PC-3 (cell line): ENCODE measurements around the gene PLXNC1. TPM values are rescaled to one million over a fixed set of nuclear protein-coding genes. Genes with fewer than 3 reads are reported as not detected.

ENCODE experiments used
- ATAC-seq: fragments of 200-7000 bp; cut with Tn5 transposase; 2 replicates; pipeline ENCODE4 v1.9.1; 2020; ENCODE audit warnings: mild to moderate bottlenecking, moderate library complexity
- BruUV-seq: library from RNA; stranded (reverse); fragments of 400-500 nt; replicated peaks from 2 replicates; lab custom pipeline; 2021; lab: Mats Ljungman, UMichigan
- CTCF ChIA-PET: fragments of 300-600 bp; sonication (Branson Sonifier 250); formaldehyde crosslinking; loops from one replicate; lab custom pipeline; 2022; ENCODE audit warnings: antibody characterized with exemption; lab: Charles Lee
- POLR2A ChIA-PET: fragments of 300-600 bp; sonication (Branson Sonifier 250); formaldehyde crosslinking; loops from one replicate; lab custom pipeline; 2022; ENCODE audit warnings: antibody characterized with exemption; ENCODE audit not compliant: unreplicated experiment; lab: Charles Lee
- DNase-seq: peaks from one replicate; pipeline ENCODE4 v3.0.0-alpha.2; 2015
- H2AFZ ChIP-seq: fragments of 300-600 bp; sonication (generic); 2 replicates; pipeline ENCODE4 v1.6.0; 2016; ENCODE audit warnings: antibody characterized with exemption, low read length
- H3F3A ChIP-seq: fragments of 300-600 bp; sonication (generic); one replicate; pipeline ENCODE4 v1.6.0; 2017; ENCODE audit warnings: antibody characterized with exemption, low read length, control low read depth, mild to moderate bottlenecking; ENCODE audit not compliant: unreplicated experiment
- H3K27ac ChIP-seq: fragments of 300-600 bp; sonication (generic); 2 replicates; pipeline ENCODE4 v1.5.1; 2016; ENCODE audit warnings: mild to moderate bottlenecking, low read length
- H3K27me3 ChIP-seq: fragments of 300-600 bp; sonication (generic); 2 replicates; pipeline ENCODE4 v1.6.1; 2016; ENCODE audit warnings: low read length, mixed read lengths
- H3K36me3 ChIP-seq: fragments of 300-600 bp; sonication (generic); 2 replicates; pipeline ENCODE4 v1.6.1; 2016; ENCODE audit warnings: low read depth, mixed run types, low read length, mixed read lengths
- H3K4me1 ChIP-seq: fragments of 300-600 bp; sonication (generic); 2 replicates; pipeline ENCODE4 v1.5.1; 2016; ENCODE audit warnings: low read length; ENCODE audit not compliant: insufficient read depth
- H3K4me2 ChIP-seq: fragments of 300-600 bp; sonication (generic); 2 replicates; pipeline ENCODE4 v1.6.0; 2016; ENCODE audit warnings: low read length
- H3K4me3 ChIP-seq: fragments of 300-600 bp; sonication (generic); 2 replicates; pipeline ENCODE4 v1.5.1; 2016; ENCODE audit warnings: mild to moderate bottlenecking, low read length, mixed read lengths
- H3K79me2 ChIP-seq: fragments of 300-600 bp; sonication (generic); 2 replicates; pipeline ENCODE4 v1.6.1; 2017; ENCODE audit warnings: low read length, mixed read lengths
- H3K9ac ChIP-seq: fragments of 300-600 bp; sonication (generic); 2 replicates; pipeline ENCODE4 v1.6.0; 2016; ENCODE audit warnings: mild to moderate bottlenecking, low read length
- H3K9me2 ChIP-seq: fragments of 300-600 bp; sonication (generic); replicated peaks from 2 replicates; pipeline ENCODE4 v1.6.1; 2016; ENCODE audit warnings: mixed run types, low read length, mixed read lengths
- H3K9me3 ChIP-seq: fragments of 300-600 bp; sonication (generic); 2 replicates; pipeline ENCODE4 v1.6.1; 2016; ENCODE audit warnings: low read length, mixed read lengths
- H4K20me1 ChIP-seq: fragments of 300-600 bp; sonication (generic); 2 replicates; pipeline ENCODE4 v1.6.1; 2016; ENCODE audit warnings: low read length, mixed read lengths
- EZH2 ChIP-seq: fragments of 300-600 bp; sonication (generic); IDR thresholded peaks from one replicate; pipeline ENCODE4 v1.6.1; 2017; ENCODE audit warnings: antibody characterized with exemption, mild to moderate bottlenecking, low read length; ENCODE audit not compliant: unreplicated experiment
- EZH2phosphoT487 ChIP-seq: fragments of 300-600 bp; sonication (generic); IDR thresholded peaks from 2 replicates; pipeline ENCODE4 v1.6.1; 2018; ENCODE audit warnings: mild to moderate bottlenecking, antibody characterized with exemption, low read length, borderline replicate concordance
- intact Hi-C: fragments of 100-400 bp; cut with micrococcal nuclease; formaldehyde crosslinking; loops from 2 replicates; pipeline ENCODE4 v1.9.0; 2023
- total RNA-seq: library from RNA; depleted of rRNA; stranded (reverse); fragments of >200 nt; gene quantifications from 2 replicates; pipeline ENCODE4 v1.2.3, GENCODE V29; 2014
- TF ChIP-seq, protein P1 (sequence below): fragments of 300-600 bp; sonication (generic); conservative IDR thresholded peaks from 2 replicates; pipeline ENCODE4 v1.5.1; 2017; ENCODE audit warnings: antibody characterized with exemption, low read depth, mild to moderate bottlenecking, low read length

Gene PLXNC1
- total RNA-seq, 1 experiment from 2014 or later = 0.15 TPM

DNA sequence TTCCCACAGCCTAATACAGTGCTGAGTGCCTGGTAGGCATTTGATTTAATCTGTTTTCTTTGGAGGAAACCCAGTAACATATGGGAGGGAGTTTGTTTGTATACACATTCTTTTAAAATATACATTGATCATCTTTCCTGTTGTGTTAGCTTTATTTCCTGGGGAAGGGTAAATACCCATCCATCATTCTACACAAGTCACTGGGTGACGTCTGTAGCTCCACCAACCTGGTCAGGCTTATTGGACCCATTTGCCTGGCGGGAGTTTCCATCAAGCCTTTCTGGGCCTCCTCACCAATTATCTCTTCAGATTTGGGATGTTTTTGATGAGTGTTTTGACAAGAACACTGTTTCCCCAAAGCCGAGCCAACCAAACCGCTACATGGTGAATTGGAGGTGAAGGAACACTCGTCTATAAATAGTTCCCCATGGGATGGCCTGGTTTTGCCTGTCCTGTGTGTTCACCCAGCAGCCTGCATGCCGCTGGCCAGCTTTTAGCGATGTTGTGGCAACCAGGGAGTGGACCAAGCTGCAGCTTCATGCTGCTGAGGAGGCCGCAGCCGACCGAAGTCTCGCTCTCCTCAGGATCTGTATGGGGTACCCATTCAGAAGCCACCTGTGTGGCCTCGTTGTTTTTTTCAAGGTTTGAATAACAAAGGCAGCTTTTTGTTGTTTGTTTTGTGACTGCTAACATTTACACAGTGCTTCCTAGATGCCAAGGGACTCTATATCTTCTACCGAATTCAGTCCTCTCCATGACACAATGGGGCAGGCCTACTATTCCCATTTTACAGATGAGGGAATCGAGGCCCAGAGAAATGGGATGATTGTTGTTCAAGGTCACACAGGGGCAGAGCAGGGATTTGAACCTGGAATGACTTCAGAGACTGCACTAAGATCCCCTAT lies 22.6 kb downstream of the PLXNC1 start:
- ChIA-PET CTCF (no interaction called here), POLR2A (no interaction called here)
- peaks cover 21% of the 10 kb centered on the region for H3K4me1 ChIP-seq
- H3K36me3 ChIP-seq = no peaks in the 10 kb centered on the region
- H3K9ac ChIP-seq = no peak overlapping the region
- no peak overlapping the region for H3K27ac ChIP-seq
- DNase-seq (no peak), ATAC-seq (no peak)
- H3K9me2 ChIP-seq = no peaks in the 10 kb centered on the region
- no peak overlapping the region for H2AFZ ChIP-seq
- intact Hi-C loops = no loop called here
- BruUV-seq = no TSS peak
- H3K4me2 ChIP-seq = no peak overlapping the region
- no peaks in the 10 kb centered on the region for H4K20me1 ChIP-seq
- no peak overlapping the region for H3K4me3 ChIP-seq
- H3F3A ChIP-seq = no peaks in the 10 kb centered on the region
- H3K9me3 ChIP-seq = no peaks in the 10 kb centered on the region
- no peaks in the 10 kb centered on the region for H3K79me2 ChIP-seq
- TF ChIP-seq, protein P1, sequence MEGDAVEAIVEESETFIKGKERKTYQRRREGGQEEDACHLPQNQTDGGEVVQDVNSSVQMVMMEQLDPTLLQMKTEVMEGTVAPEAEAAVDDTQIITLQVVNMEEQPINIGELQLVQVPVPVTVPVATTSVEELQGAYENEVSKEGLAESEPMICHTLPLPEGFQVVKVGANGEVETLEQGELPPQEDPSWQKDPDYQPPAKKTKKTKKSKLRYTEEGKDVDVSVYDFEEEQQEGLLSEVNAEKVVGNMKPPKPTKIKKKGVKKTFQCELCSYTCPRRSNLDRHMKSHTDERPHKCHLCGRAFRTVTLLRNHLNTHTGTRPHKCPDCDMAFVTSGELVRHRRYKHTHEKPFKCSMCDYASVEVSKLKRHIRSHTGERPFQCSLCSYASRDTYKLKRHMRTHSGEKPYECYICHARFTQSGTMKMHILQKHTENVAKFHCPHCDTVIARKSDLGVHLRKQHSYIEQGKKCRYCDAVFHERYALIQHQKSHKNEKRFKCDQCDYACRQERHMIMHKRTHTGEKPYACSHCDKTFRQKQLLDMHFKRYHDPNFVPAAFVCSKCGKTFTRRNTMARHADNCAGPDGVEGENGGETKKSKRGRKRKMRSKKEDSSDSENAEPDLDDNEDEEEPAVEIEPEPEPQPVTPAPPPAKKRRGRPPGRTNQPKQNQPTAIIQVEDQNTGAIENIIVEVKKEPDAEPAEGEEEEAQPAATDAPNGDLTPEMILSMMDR = no peak
- TF ChIP-seq EZH2 = no peak
- H3K27me3 ChIP-seq = peaks cover 37% of the 10 kb centered on the region

DNA sequence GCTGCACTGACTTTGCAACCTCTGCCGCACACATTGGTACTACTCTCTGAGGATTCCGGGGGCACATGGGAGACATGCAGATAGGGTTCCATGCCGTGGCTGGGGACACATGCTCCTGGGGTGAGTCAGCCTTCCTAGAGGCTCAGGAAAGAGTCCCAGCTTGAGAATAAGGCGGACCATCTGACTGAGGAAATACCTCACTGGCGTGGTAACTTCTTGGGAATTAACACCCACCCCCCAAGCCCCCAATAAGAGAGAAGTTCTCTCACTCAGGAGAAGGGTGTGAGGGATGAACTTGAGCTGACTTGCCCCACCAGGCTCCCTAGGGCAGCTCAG lies 23.2 kb downstream of the PLXNC1 start:
- DNase-seq (no peak), ATAC-seq (no peak)
- H3K4me2 ChIP-seq = no peak overlapping the region
- CTCF ChIA-PET = no interaction called here
- H3K9ac ChIP-seq = no peak overlapping the region
- intact Hi-C loops = no loop called here
- no peaks in the 10 kb centered on the region for H3F3A ChIP-seq
- H3K4me1 ChIP-seq = peaks cover 25% of the 10 kb centered on the region
- no peaks in the 10 kb centered on the region for H3K79me2 ChIP-seq
- H3K4me3 ChIP-seq = no peak overlapping the region
- POLR2A ChIA-PET = no interaction called here
- peaks cover 33% of the 10 kb centered on the region for H3K27me3 ChIP-seq
- H4K20me1 ChIP-seq = no peaks in the 10 kb centered on the region
- H3K36me3 ChIP-seq = no peaks in the 10 kb centered on the region
- no peak overlapping the region for H2AFZ ChIP-seq
- H3K9me3 ChIP-seq = no peaks in the 10 kb centered on the region
- no peaks in the 10 kb centered on the region for H3K9me2 ChIP-seq
- TF ChIP-seq EZH2 (no peak), EZH2phosphoT487 (no peak)
- TF ChIP-seq, protein P1 = no peak
- no peak overlapping the region for H3K27ac ChIP-seq
- no TSS peak for BruUV-seq

DNA sequence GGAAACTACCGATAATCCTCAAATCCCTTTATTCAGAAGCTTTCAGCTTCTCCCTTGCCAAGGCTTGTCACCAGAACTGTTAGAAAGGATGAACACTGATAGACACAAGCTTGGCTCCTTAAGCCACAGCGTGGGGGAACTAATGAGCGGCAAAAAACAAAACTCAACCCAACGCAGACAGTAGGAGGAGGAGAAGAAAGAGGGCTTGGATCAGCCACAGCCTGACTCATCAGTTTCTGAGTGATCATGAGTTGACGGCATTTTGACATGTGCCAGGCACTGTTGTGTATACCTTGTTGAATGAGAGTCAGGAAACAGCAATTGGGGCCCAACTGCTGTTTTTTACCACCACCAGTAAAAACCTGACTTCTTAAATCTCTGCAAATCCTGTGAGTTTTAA lies 23.7 kb downstream of the PLXNC1 start:
- DNase-seq (peak; percentile 56), ATAC-seq (peak; percentile 55)
- no peak for TF ChIP-seq EZH2
- no peak for TF ChIP-seq EZH2phosphoT487
- TF ChIP-seq, protein P1 = no peak
- intact Hi-C loops = no loop called here
- Histone ChIP-seq H3K4me1 (peaks cover 25% of the 10 kb centered on the region), H4K20me1 (no peaks in the 10 kb centered on the region), H3K9me2 (no peaks in the 10 kb centered on the region), H3K27me3 (peaks cover 29% of the 10 kb centered on the region), H3K4me2 (no peak overlapping the region; the same call in 1 of the 2 replicates), H3F3A (no peaks in the 10 kb centered on the region), H3K27ac (no peak overlapping the region), H3K9ac (no peak overlapping the region), H3K9me3 (no peaks in the 10 kb centered on the region), H2AFZ (no peak overlapping the region), H3K79me2 (no peaks in the 10 kb centered on the region), H3K4me3 (no peak overlapping the region), H3K36me3 (no peaks in the 10 kb centered on the region)
- POLR2A ChIA-PET = no interaction called here
- CTCF ChIA-PET = no interaction called here
- BruUV-seq = no TSS peak
